GM10266 (cell line): ENCODE measurements around the gene PTPRU.

Experiments used
- DNase-seq: peaks from one replicate; pipeline ENCODE4 v3.0.0; 2012; ENCODE audit errors: extremely low spot score
- CTCF ChIP-seq: IDR thresholded peaks from 2 replicates; pipeline ENCODE4 v1.5.1; 2012; ENCODE audit warnings: mild to moderate bottlenecking, low read depth; ENCODE audit not compliant: control insufficient read depth, insufficient read depth; ENCODE audit errors: missing control alignments

The PTPRU gene

DNA sequence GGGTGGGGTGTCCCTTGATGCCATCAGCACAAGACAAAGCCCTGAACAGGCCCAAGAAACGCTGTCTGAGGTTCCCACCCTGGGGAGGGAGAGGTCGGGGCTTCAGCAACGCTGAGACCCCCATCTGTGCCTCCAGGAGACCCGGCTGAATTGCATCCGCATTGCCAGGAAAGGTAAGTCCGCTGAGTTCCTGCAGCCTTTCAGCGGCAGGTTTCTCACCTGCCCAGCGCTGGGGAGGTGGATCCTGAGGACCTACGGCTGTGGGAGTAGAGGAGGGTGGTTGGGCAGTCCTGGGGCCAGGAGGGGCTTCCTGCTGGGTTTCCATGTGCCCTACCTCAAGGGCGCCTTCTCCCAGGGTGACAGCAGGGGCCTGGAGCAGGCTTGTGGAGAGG lies 47.5 kb downstream of the PTPRU start:
- DNase-seq: no peak
- TF ChIP-seq CTCF: no peak

- TF ChIP-seq CTCF: no peak
- DNase-seq: no peak
These were observed 48.1 kb downstream of the PTPRU start for GRCh38 chr1:29284286-29284960.

GRCh38 chr1:29284961-29285560 lies 48.7 kb downstream of the PTPRU start:
- no peak for TF ChIP-seq CTCF
- DNase-seq: no peak

GRCh38 chr1:29285771-29286170 lies 49.4 kb downstream of the PTPRU start:
- DNase-seq: no peak
- no peak for TF ChIP-seq CTCF

- DNase-seq: no peak
- TF ChIP-seq CTCF: no peak
These were observed 50.0 kb downstream of the PTPRU start for GRCh38 chr1:29286194-29286767.

DNA sequence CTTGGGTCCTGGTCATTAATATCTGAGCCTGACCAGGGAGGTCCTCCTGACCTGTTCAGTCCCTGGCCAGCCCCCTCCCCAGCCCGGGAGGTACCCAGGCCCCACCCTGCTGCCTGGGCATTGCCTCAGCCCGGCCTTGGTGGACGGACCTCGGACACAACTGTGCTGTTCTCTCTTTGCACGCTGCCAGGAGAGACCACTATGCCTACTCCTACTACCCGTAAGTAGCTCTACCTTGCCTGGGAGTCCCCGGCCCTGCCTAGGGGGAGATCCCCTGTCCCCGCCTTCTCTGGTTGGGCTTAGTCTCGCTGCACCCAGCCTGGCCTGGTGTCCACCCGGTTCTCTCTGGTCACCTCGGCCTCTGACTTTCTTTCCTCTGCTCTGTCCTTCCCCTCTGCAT lies 53.2 kb downstream of the PTPRU start:
- DNase-seq: no peak
- no peak for TF ChIP-seq CTCF

DNA sequence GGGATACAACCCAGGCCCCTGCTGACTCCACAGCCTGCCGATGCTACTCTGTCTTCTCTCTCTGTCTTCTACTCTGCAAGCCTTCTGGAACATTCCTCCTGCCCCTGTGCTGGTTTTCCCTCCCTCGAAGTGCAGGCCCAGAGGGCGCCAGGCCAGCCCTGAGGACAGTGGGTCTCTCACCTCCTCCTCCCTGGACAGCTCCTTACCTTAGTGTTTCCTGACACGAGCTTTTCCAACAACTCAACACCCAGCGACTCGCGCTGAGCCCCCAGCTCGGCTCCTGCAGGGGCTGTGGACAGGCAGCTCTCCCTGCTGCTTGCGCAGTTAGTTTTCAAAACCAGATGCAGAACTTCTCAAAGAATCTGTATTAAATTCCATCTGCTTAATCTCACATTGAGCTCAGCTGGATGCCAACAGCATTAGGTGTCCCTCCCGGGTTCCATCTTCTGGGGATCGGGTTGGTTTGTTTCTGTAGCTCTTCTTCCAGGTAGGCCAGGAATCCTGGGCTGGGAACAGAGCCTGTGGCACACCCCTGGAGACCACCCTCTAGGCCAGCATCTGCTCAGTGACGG lies 54.2 kb downstream of the PTPRU start:
- no peak for DNase-seq

More for the DNA sequence above, 54.2 kb downstream of the PTPRU start:
- no peak for TF ChIP-seq CTCF
